Body of pancreas (tissue), 4 donors: ENCODE results near the gene NUDT3.

Source experiments
- POLR2A ChIP-seq, 3 donors: fragments of 450-650 bp; IDR thresholded peaks; one replicate each; pipeline ENCODE4 v1.6.1; 2016; ENCODE audit warnings: antibody characterized with exemption in 3 of 3, mild to moderate bottlenecking in 2 of 3
- TF ChIP-seq, protein P1 (sequence below), 7 experiments: fragments of 450-650 bp in 4 of 7; fragments of 200-600 bp in 3 of 7; sonication (generic) in 3 of 7; IDR thresholded peaks; one replicate each; pipeline ENCODE4 v1.5.1; 2016 to 2019; ENCODE audit warnings: antibody characterized with exemption in 7 of 7

DNA sequence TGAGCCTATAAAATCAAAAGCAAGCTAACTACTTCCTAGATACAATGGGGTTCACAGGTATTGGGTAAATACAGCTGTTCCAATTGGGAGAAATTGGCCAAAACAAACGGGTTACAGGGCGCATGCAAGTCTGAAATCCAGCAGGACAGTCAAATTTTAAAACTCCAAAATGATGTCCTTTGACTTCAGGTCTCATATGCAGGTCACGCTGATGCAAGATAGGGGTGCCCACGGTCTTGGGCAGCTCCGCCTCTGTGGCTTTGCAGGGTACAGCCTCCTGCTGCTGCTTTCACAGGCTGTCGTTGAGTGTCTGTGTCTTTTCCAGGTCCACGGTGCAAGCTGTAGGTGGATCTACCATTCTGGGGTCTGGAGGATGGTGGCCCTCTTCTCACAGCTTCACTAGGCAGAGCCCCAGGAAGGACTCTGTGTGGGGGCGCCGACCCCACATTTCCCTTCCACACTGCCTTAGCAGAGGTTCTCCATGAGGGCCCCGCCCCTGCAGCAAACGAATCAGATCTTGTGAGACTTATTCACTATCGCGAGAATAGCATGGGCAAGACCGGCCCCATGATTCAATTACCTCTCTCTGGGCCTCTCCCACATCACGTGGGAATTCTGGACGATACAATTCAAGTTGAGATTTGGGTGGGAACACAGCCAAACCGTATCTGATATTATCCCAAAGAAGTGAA lies 131.7 kb downstream of the NUDT3 start:
- TF ChIP-seq, protein P1, sequence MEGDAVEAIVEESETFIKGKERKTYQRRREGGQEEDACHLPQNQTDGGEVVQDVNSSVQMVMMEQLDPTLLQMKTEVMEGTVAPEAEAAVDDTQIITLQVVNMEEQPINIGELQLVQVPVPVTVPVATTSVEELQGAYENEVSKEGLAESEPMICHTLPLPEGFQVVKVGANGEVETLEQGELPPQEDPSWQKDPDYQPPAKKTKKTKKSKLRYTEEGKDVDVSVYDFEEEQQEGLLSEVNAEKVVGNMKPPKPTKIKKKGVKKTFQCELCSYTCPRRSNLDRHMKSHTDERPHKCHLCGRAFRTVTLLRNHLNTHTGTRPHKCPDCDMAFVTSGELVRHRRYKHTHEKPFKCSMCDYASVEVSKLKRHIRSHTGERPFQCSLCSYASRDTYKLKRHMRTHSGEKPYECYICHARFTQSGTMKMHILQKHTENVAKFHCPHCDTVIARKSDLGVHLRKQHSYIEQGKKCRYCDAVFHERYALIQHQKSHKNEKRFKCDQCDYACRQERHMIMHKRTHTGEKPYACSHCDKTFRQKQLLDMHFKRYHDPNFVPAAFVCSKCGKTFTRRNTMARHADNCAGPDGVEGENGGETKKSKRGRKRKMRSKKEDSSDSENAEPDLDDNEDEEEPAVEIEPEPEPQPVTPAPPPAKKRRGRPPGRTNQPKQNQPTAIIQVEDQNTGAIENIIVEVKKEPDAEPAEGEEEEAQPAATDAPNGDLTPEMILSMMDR (IDR thresholded peaks at IDR 0.05) = no peak
- TF ChIP-seq POLR2A (IDR thresholded peaks at IDR 0.05) = no peak
